Suprapubic skin (tissue), 4 donors: ENCODE measurements around the gene CRNN. TPM values are rescaled to one million over a fixed set of nuclear protein-coding genes. Genes with fewer than 3 reads are reported as not detected.

ENCODE experiments used
- DNase-seq, 2 donors: peaks; one replicate each; pipeline ENCODE4 v3.0.0-alpha.2; 2019; ENCODE audit warnings: low spot score in 2 of 2
- H3K27ac ChIP-seq: fragments of 200-600 bp; sonication (generic); one replicate; pipeline ENCODE4 v1.5.1; 2019
- H3K27me3 ChIP-seq: fragments of 200-600 bp; sonication (generic); one replicate; pipeline ENCODE4 v1.5.1; 2019
- H3K36me3 ChIP-seq: fragments of 200-600 bp; sonication (generic); one replicate; pipeline ENCODE4 v1.5.1; 2019
- H3K4me1 ChIP-seq: fragments of 200-600 bp; sonication (generic); one replicate; pipeline ENCODE4 v1.5.1; 2019
- H3K4me3 ChIP-seq: fragments of 200-600 bp; sonication (generic); one replicate; pipeline ENCODE4 v1.5.1; 2019; ENCODE audit warnings: mild to moderate bottlenecking
- H3K9me3 ChIP-seq: fragments of 200-600 bp; sonication (generic); one replicate; pipeline ENCODE4 v1.5.1; 2019
- CTCF ChIP-seq, 2 donors: fragments of 200-600 bp in 1 of 2; fragments of 450-650 bp in 1 of 2; sonication (generic) in 1 of 2; IDR thresholded peaks; one replicate each; pipeline ENCODE4 v1.5.1; 2016 to 2019; ENCODE audit warnings: antibody characterized with exemption in 2 of 2, mild to moderate bottlenecking in 1 of 2, moderate library complexity in 1 of 2
- EP300 ChIP-seq: sonication (generic); formaldehyde crosslinking; IDR thresholded peaks from one replicate; pipeline ENCODE4 v1.6.1; 2017; ENCODE audit warnings: antibody characterized with exemption
- POLR2A ChIP-seq, 2 donors: fragments of 450-650 bp; IDR thresholded peaks; one replicate each; pipeline ENCODE4 v1.6.1; 2017; ENCODE audit warnings: antibody characterized with exemption in 2 of 2, mild to moderate bottlenecking in 2 of 2, moderate library complexity in 2 of 2
- POLR2AphosphoS5 ChIP-seq, 3 donors: sonication (generic); formaldehyde crosslinking; IDR thresholded peaks; one replicate each; pipeline ENCODE4 v1.6.1; 2017; ENCODE audit warnings: antibody characterized with exemption in 3 of 3
- WGBS: methylation state at CpG from one replicate; pipeline ENCODE4 v1.1.5; 2018; 5-methylcytosine and 5-hydroxymethylcytosine counted together
- total RNA-seq, 4 donors: library from RNA; depleted of rRNA; stranded (reverse); fragments of >200 nt; gene quantifications; one replicate each; pipeline ENCODE4 v1.1.0, GENCODE V29; 2016

CRNN gene
- total RNA-seq, 4 donors from 2014 or later = 0.72 to 12.6 (median 5.4) TPM

- Histone ChIP-seq H3K9me3 (no peaks in the 10 kb centered on the region), H3K27ac (no peak overlapping the region), H3K36me3 (no peaks in the 10 kb centered on the region), H3K4me1 (peaks cover 20% of the 10 kb centered on the region), H3K4me3 (no peak overlapping the region), H3K27me3 (no peaks in the 10 kb centered on the region)
- TF ChIP-seq POLR2A (IDR thresholded peaks at IDR 0.05) = no peak
- 77% methylated on average over 5 of the region's 5 CpGs for WGBS
- DNase-seq = no peak
Measured at GRCh38 chr1:152448496-152448895, 34.4 kb upstream of the CRNN start.

DNA sequence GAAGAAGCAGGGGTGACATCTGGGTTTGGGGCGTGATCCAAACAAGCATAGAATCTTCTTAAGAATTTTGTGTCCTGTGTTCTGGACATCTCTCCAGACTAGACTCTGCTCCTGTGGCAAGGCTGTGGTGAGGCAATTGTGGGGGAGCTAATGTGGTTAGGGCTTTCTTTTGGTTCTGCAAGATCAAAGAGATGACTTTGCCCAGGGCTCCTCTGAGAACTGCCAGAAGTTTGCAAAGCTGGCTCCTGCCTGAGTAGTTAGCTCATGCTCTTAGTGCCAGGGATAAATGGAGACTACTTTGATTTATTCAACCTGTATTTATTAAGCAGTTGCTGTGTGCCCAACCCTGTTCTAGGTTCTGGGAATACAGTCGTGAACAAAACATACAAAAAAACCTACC lies 34.0 kb upstream of the CRNN start:
- peaks cover 24% of the 10 kb centered on the region for H3K4me1 ChIP-seq
- H3K4me3 ChIP-seq = no peak overlapping the region
- no peak for DNase-seq
- H3K36me3 ChIP-seq = no peaks in the 10 kb centered on the region
- 35% methylated on average over 2 of the region's 2 CpGs for WGBS
- H3K27me3 ChIP-seq = no peaks in the 10 kb centered on the region
- H3K9me3 ChIP-seq = no peaks in the 10 kb centered on the region
- TF ChIP-seq EP300 (no peak), POLR2AphosphoS5 (IDR thresholded peaks at IDR 0.05) (no peak), CTCF (IDR thresholded peaks at IDR 0.05) (no peak), POLR2A (IDR thresholded peaks at IDR 0.05) (no peak)
- H3K27ac ChIP-seq = no peak overlapping the region

DNA sequence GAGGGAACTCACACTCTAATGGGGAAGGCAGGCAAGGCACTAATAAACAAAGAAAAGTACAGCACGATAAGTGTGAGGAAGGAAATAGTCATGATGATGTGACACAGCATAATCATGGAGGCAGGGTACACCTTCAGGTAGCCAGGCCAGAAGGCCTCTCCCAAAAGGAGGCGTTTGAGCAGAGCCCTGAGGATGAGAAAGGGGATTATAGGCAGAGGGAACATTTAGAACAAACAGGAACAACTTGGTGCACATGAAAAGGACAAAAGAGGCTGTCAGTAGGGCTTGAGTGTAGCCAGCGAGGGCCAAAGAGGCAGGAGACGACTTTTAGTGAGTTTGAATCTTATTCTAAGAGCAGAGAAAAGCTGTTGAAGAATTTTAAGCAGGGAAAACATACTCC lies 33.4 kb upstream of the CRNN start:
- no peak for TF ChIP-seq EP300
- no peak for TF ChIP-seq POLR2AphosphoS5 (IDR thresholded peaks at IDR 0.05)
- Histone ChIP-seq H3K27me3 (no peaks in the 10 kb centered on the region), H3K27ac (no peak overlapping the region), H3K4me3 (no peak overlapping the region), H3K9me3 (no peaks in the 10 kb centered on the region), H3K36me3 (no peaks in the 10 kb centered on the region), H3K4me1 (peaks cover 25% of the 10 kb centered on the region)
- 61% methylated on average over 4 of the region's 4 CpGs for WGBS
- DNase-seq = no peak

GRCh38 chr1:152444045-152444444 lies 30.0 kb upstream of the CRNN start:
- no peaks in the 10 kb centered on the region for H3K9me3 ChIP-seq
- H3K36me3 ChIP-seq = no peaks in the 10 kb centered on the region
- H3K4me1 ChIP-seq = peaks cover 27% of the 10 kb centered on the region
- H3K27me3 ChIP-seq = no peaks in the 10 kb centered on the region
- no peak for DNase-seq
- H3K4me3 ChIP-seq = no peak overlapping the region
- H3K27ac ChIP-seq = no peak overlapping the region
- no peak for TF ChIP-seq CTCF (IDR thresholded peaks at IDR 0.05)
- WGBS = 60% methylated on average over 4 of the region's 4 CpGs

DNA sequence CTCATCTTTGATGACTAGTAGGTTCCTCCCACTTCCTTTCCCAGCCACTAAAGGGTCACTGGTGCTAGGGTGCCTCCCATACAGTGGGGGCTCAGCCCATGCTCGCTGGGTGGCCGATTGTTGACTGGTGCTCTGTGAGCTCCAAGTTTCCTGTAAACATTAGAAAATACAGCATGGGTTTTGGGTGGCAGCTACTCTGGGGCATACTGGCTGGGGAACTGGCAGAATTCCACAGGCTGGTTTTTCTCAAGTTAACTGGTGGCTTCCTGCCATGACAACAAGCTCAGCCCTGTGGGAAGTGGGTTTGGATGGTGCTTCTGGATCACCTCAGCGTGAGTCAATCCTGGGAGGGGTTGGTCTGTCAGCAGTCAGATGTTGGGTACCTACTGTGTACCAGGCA lies 28.7 kb upstream of the CRNN start:
- H3K27ac ChIP-seq = peak overlapping the region; percentile 32
- DNase-seq = peak in 1 of 2 donors; percentile 70
- TF ChIP-seq POLR2AphosphoS5 (IDR thresholded peaks at IDR 0.05) (no peak), CTCF (IDR thresholded peaks at IDR 0.05) (no peak), POLR2A (IDR thresholded peaks at IDR 0.05) (no peak), EP300 (no peak)
- H3K9me3 ChIP-seq = no peaks in the 10 kb centered on the region
- WGBS = 4% methylated on average over 3 of the region's 3 CpGs
- no peaks in the 10 kb centered on the region for H3K36me3 ChIP-seq
- H3K4me3 ChIP-seq = no peak overlapping the region
- peaks cover 33% of the 10 kb centered on the region for H3K4me1 ChIP-seq
- H3K27me3 ChIP-seq = no peaks in the 10 kb centered on the region

- Histone ChIP-seq H3K27ac (peak overlapping the region; percentile 32), H3K36me3 (no peaks in the 10 kb centered on the region), H3K4me1 (peaks cover 37% of the 10 kb centered on the region), H3K4me3 (no peak overlapping the region), H3K9me3 (no peaks in the 10 kb centered on the region), H3K27me3 (no peaks in the 10 kb centered on the region)
- WGBS = 34% methylated on average over 8 of the region's 8 CpGs
- TF ChIP-seq POLR2A (IDR thresholded peaks at IDR 0.05) = no peak
- TF ChIP-seq EP300 = no peak
- TF ChIP-seq POLR2AphosphoS5 (IDR thresholded peaks at IDR 0.05) = no peak
- TF ChIP-seq CTCF (IDR thresholded peaks at IDR 0.05) = no peak
- DNase-seq = no peak
Measured at GRCh38 chr1:152442301-152442700, 28.2 kb upstream of the CRNN start.
